Raji (cell line): Measurements from ENCODE around the gene RC3H1.

ENCODE experiments used
- POLR2A ChIP-seq: IDR thresholded peaks from 2 replicates; pipeline ENCODE4 v1.6.1; 2011; ENCODE audit warnings: low read depth, low read length, control low read depth; ENCODE audit not compliant: insufficient read depth

RC3H1 gene

DNA sequence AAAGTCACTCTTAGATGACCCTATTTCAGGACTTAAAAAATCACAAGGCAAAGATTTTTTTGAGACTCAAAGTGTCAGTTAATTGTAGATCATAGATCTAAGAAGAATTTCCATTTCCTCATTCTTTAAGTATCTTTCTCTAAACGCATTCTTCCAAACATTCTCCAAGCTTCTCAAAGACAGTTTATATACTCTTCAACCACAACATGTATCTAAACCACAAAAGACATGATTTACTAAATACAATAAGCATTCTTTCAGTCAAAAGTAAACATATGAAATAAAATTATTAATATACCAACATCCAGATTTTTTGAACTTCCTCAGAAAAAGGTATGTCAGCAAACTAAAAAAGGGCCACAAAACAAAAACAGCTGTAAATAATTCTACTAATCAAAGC, 24.4 kb downstream of the RC3H1 start:
- TF ChIP-seq POLR2A: no peak

DNA sequence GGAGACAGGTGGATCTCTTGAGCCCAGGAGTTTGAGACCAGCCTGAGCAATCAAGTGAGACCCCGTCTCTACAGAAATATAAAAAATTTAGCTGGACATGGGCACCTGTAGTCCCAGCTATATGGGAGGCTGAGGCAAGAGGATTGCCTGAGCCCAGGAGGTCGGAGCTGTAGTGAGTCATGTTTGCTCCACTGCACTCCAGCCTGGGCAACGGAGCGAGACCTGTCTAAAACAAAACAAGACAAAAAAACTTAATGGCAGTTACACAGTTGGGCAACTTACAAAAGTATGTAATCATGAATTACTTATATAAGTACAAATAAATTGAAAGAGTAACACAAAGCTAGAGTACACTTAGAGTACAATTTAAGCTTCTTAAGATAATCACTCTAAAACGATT, 25.2 kb downstream of the RC3H1 start:
- TF ChIP-seq POLR2A: no peak

DNA sequence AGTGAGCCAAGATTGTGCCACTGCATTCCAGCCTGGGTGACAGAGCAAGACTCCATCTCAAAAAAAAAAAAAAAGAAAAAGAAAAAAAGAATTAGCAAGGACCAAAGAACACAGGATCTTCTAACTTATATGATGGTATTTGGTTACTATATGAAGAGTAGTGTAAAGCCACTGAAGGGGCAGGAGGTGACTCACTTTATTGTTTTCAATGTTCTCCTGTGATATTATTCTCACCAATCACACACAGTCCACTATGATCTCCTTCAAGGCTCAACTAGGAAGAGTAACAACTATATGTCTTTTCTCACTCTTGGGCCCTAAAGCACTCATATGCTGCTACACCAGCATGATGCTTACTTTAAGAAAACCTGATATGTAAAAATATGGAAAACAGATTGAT, 26.7 kb downstream of the RC3H1 start:
- no peak for TF ChIP-seq POLR2A

DNA sequence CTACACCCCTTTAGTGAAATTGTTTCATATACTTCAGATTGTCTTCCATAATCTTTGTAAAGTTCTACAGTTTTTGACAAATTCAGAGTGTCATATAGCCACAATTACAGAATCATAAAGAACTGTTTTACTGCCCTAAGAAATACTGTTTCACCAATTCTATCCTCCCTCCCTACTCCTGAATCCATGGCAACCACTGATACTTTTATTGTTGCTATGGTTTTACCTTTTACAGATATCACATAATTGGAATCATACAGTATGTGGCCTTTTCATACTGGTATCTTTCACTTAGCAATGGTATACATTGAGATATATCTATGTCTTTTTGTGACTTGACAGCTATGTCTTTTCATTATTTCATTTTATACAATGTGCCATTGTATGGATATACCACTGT, 34.1 kb downstream of the RC3H1 start:
- no peak for TF ChIP-seq POLR2A

DNA sequence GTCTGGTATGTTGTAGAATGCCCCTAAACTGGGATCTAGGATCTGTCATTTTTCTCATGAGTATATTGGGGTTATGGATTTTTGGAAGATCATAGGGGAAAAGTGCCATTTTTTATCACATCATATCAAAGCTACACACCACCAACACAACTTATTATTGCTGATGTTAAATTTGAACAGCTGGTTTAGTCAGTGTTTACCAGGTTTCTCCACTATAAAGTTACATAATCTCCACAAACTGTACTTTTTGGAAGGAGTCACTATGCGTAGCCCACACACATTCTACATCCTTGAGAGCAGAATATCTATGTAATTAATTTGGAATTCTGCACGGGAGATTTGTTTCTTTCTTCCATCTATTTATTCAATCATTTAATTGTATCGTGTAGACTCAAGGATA, 35.2 kb downstream of the RC3H1 start:
- no peak for TF ChIP-seq POLR2A

DNA sequence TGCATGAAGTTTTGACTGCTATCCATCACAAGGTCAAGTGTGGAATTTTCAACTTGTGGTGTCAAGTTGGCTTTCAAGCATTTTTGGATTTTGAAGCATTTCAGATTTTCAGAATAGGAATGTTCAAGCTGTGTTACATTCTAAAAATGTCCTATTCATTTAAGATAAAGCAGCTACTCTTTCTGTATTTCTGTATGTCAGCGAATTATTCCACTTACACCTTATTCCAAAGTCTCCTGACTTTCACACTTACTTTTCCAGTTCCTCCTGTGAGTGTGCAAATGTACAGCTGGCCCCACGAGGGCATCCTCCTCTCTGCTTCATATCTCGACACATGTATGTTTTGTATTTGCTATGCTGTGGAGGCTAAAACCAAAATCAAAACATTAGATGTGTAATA, 51.9 kb downstream of the RC3H1 start:
- TF ChIP-seq POLR2A: no peak

DNA sequence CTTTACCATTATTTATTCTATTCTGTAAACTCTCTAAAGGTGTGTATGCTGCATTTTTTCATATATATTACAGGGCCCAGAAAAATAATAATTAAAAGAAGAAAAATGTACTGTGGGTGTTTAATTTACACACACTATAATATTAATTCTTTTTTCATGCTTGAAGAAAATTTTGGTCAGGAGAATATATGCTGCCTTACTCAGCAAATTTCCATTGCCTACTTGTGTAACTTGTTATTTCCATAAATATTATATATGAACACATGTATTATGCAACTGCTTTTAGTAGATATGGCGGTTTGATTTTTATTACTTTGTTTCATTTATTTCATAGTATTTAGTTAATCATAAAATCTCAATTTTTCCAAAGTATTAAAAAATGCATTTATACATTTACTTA, 58.7 kb downstream of the RC3H1 start:
- no peak for TF ChIP-seq POLR2A

DNA sequence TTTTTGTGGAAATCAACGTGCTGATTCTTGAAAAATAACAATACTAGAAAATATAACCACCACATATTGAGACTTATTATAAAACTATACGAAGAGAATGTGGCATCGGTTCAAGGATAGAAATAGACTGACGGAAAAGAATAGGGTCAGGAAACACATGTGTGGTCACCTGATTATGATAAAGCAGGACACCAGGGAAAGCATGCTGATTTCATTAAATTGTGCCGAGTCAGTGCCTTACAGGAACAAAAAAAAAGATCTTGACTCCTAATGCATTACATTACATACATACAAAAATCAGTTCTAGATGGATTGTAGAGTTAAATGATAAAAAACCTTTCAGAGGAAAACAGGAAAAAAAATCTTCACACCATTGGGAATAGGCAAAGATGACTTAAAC, 61.5 kb downstream of the RC3H1 start:
- TF ChIP-seq POLR2A: no peak

DNA sequence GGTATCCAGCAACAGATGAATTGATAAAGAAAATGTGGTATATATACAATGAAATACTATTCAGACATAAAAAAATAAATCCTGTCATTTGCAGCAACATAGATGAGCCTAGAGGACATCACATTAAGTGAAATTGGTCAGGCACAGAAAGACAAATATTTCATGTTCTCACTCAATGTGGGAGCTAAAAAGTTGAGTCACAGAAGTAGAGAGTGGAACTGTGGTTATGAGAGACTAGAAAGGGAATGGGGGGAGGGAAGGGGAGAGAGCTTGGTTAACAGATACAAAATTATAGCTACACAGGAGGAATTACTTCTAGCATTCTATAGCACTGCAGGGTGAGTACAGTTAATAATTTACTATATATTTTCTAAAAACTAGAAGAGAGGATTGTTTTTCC, 68.0 kb downstream of the RC3H1 start:
- TF ChIP-seq POLR2A: no peak

DNA sequence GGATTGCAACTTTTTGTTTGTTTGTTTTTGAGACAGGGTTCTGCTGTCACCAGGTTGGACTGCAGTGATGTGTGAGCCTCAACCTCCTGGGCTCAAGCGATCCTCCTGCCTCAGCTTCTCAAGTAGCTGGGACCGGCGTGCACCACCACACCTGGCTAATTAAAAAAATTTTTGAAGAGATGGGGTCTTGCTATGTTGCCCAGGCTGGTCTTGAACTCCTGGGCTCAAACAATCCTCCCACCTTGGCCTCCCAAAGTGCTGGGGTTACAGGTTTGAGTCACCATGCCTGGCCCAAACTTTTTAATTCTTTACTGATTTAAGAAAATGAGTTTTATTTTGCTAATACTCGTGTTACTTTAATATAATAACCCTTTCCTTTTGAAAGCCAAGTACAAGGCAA, 73.6 kb downstream of the RC3H1 start:
- TF ChIP-seq POLR2A: no peak

DNA sequence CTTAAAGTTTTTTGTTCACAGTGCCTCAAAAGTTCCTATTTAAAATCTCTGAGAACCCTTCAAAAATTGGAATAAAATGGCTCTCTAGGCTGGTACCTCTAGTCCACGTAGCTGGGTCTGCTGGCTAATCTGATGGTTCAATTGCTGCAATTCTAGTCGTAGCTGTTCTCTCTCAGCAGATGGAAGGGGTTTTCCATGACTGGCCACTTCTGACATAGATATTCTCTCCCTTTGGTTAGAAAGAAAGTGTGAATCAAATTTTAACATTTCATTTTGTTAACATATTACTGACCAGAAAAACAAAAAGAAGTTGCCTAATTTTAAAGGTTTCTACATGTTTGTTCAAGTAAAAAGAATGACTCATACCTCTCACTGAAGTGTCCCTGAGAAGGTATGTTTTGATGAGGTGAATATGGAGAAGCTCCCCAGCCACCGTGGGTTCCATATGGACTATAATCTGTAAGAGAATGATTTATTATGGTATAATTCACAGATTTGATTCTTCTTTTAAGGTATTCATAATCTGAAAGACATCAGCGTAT, 75.7 kb downstream of the RC3H1 start:
- no peak for TF ChIP-seq POLR2A

DNA sequence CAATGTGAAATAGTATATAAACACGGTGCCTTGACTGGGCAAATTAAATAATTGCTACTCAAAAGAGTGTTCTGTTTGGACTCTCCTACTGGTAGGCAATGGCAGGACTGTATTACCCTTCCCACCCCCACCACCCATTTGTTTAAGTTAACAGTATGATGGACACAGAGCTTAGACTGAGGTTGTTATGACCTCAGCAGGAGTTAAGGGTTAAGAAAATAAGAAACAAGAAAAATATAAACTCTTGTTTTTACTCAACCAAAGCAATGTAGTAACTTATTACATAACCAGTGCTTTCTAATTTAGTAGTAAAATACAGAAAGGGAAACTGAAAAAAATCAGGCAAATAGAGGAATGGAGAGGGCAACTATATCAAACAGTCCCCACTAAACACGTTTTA, 85.1 kb downstream of the RC3H1 start:
- TF ChIP-seq POLR2A: no peak

DNA sequence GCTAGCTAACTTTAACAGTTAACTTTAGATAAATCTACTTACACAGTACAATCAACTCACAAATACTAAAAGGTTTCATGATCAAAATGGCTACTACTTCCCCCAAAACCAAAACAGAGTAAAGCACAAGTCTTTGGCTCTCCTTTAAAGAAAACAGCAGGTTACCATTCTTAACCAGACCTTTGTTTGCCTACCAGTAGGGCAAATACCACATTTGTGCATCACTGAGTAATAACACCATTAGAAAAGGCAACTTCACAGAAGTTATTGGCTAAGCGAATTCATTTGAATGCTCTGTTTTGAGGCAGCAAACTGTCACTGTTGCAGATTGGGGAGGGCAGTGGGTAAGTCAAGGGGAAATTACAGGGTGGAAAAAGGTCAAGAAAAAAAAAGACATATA, 87.7 kb downstream of the RC3H1 start:
- TF ChIP-seq POLR2A: no peak

DNA sequence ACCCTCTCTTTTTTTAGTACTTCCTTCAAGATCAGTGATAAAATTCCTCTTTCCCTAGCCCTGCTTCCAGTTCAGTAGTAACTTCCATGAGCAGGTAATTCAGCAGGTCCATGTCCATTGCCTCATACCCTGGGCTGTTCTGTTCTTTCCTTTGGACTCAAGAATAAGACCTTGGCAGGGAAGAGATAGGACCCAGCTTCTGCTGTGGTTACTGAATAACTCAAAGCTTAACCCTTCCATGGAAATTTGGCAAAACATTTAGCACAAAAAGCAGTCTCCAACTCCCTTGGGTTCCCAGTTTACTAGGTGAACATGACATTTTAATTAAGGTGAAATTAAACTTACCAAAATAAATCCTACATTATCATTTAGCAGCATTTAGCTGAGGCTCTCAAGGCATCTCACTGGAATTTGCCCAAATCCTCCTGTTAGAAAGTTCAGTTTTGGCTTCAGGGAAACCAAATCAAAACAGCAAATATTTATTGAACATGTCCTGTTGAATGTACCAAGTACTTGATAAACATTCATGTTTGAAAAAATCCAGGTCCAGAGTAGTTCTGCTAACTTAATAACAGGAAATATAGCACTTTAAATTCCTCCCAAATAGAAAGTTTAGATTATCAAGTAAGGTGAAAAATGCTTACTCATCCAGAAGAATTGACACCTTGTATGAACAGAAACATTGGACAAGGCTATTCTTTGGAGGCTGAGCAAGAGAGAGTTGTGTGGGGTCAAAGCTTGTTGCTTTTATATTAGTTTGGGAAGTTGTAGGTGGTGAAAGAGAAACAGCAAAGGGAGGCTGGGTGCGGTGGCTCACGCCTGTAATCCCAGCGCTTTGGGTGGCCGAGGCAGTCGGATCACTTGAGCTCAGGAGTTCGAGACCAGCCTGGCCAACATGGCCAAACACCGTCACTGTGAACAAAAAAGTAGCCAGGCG, 96.6 kb downstream of the RC3H1 start:
- TF ChIP-seq POLR2A: no peak

DNA sequence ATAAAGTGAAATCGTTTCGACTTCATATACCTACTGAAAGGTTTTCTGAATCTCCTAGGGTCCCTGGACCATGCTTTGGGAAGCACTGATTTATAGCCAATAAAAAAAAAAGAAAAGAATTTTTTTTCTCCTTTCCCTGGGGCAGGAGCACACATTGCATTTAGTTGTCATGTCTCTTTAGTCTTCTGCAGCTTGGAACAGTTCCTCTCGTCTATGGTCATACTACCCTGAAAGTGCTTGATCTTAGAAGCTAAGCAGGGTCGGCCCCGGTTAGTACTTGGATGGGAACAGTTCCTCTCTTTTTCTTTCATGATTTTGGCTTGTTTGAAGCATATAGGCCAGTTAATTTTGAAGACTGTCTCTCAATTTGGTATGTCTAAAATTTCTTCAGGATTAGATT, 101.3 kb downstream of the RC3H1 start:
- no peak for TF ChIP-seq POLR2A

DNA sequence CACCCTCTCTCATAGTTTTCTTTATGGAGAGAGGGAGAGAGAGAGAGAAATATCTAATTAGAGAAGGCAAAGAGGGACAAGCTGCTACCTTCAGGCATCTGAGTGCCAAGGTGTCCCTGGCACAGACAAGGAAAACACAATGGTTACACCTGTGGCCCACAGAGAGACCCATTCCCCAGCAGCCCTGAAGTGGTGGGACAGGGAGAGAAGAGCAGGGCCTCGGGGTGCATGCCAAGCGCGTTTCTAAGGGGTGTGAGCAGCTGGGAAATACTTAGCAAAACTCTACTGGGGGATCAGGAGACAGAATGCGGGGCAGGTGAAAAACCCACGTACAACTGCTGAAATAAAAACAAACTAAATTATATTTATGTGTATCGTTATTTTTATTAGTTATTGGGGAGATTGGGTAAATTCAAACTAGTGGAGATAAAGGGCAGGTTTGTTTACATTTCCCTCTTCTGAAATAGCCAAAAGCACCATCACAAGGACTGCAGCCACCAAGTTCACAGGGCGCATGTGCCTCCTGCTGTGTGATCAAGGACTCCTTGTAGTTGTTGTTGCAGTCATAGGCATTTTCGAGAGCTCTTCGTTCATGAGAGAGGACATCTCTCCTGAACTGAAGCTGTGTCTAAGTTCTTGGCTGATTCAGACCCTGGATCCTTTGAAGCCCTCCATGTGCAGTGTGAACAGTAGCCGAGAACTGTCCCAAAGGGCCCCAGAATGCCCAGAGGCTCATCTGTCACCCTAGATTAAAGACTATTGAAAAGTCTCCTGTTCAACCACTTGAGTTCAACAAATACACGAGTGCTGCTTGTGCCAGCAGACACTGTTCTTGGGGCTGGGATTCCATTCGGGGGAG, 104.3 kb downstream of the RC3H1 start:
- TF ChIP-seq POLR2A: no peak

DNA sequence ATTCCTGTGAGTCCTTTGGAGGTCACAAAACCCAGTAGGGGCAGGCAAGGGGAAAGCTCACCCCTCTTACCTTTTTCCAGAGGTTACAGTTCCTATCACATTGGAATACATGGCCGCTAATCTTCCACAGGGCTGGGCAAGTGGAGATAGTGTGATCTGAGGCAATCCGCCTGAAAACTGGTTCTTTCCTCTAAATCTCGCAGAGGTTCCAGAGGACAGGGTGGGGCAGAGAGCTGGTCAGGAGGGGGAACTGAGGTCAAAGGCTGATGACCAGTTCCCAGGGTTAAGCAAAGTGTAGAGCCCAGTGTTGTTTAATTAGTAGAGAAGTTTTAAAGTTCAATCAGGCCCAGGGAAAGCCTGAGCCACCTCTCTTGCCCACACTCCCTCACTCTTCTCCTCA, 105.0 kb downstream of the RC3H1 start, which contains the start of gene SERPINC1:
Gene SERPINC1, minus strand, starts transcription at position 179 of the 400 bp plus-strand sequence. Its CDS starts 68 bp downstream, at position 111.
- no peak for TF ChIP-seq POLR2A
